HCT116 (cell line): ENCODE results near the gene HPN. TPM values are rescaled to one million over a fixed set of nuclear protein-coding genes. Genes with fewer than 3 reads are reported as not detected.

Experiments
- EGR1 ChIP-seq: IDR thresholded peaks from 2 replicates; pipeline ENCODE4 v1.6.1; 2012; ENCODE audit warnings: low read depth
- EZH2 ChIP-seq: fragments of 200-600 bp; sonication (generic); IDR thresholded peaks from 2 replicates; pipeline ENCODE4 v1.6.1; 2017; ENCODE audit warnings: antibody characterized with exemption, mixed run types
- EZH2phosphoT487 ChIP-seq: fragments of 200-600 bp; IDR thresholded peaks from 2 replicates; pipeline ENCODE4 v1.6.1; 2018; ENCODE audit warnings: antibody characterized with exemption, borderline replicate concordance
- FOSL1 ChIP-seq: IDR thresholded peaks from 2 replicates; pipeline ENCODE4 v1.6.1; 2012; ENCODE audit warnings: low read depth
- POLR2A ChIP-seq: IDR thresholded peaks from 2 replicates; pipeline ENCODE4 v1.7.0; 2011; ENCODE audit warnings: borderline replicate concordance; ENCODE audit not compliant: insufficient read depth, insufficient read length; ENCODE audit errors: extremely low read depth
- SIN3A ChIP-seq: IDR thresholded peaks from 2 replicates; pipeline ENCODE4 v1.6.1; 2012; ENCODE audit warnings: low read depth
- SP1 ChIP-seq: IDR thresholded peaks from 2 replicates; pipeline ENCODE4 v1.6.1; 2012; ENCODE audit warnings: low read depth
- SRF ChIP-seq: IDR thresholded peaks from 2 replicates; pipeline ENCODE4 v1.6.1; 2012; ENCODE audit warnings: low read depth
- TCF7L2 ChIP-seq: IDR thresholded peaks from 2 replicates; pipeline ENCODE4 v1.7.0; 2011; ENCODE audit warnings: borderline replicate concordance, inconsistent platforms; ENCODE audit not compliant: insufficient read depth, insufficient read length; ENCODE audit errors: extremely low read depth
- ZNF274 ChIP-seq: fragments of 200-500 bp; sonication (Bioruptor generic); IDR thresholded peaks from 2 replicates; pipeline ENCODE4 v1.6.1; 2014; ENCODE audit warnings: mild to moderate bottlenecking, low read depth, low read length, inconsistent platforms
- total RNA-seq: library from RNA; stranded (reverse); gene quantifications from one replicate; pipeline ENCODE4 v1.2.1, GENCODE V29; 2021; ENCODE audit not compliant: unreplicated experiment
- TF ChIP-seq, protein P1 (sequence below): IDR thresholded peaks from 2 replicates; pipeline ENCODE4 v1.6.1; 2012; ENCODE audit warnings: low read depth
- TF ChIP-seq, protein P2 (sequence below): IDR thresholded peaks from 2 replicates; pipeline ENCODE4 v1.6.1; 2012
- TF ChIP-seq, protein P3 (sequence below): IDR thresholded peaks from 2 replicates; pipeline ENCODE4 v1.6.1; 2012

The HPN gene
- total RNA-seq, 1 experiment from 2014 or later = 0.32 TPM

DNA sequence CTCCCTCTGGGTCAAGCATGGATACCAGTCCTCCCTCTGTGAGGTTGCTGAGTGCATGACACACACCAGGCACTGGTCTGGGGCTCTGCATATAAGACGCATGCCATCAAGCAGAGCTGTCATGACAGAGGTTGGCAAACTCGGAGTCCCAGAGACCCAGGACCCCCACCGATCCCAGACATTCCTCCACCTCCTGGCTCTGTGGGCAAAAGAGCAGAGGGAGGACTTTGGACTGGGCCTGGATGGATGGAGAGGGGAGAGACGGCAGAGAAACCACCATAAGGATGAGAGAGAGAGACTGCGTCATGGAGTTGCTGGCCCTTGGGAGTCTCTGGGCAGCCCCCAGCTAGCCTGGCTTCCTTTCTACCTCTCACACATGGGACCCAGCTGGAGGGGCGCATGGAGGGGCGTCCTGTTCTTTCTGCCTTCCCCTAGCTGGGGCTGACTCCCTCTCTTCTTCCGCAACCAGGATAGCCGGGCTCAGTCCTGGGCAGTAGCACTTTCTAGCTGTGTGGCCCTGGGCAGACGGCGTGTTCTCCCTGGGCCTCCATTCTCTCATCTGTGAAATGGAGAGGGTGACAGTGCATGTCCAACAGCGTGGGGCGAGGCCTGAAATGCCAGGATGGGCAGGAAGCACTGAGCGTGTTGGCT lies 1.6 kb downstream of the HPN start (continued):
- TF ChIP-seq TCF7L2 (no peak), EZH2 (no peak), POLR2A (no peak), SP1 (no peak), EGR1 (no peak), EZH2phosphoT487 (no peak), SIN3A (no peak), SRF (no peak), ZNF274 (no peak), FOSL1 (no peak)
- TF ChIP-seq, protein P1, sequence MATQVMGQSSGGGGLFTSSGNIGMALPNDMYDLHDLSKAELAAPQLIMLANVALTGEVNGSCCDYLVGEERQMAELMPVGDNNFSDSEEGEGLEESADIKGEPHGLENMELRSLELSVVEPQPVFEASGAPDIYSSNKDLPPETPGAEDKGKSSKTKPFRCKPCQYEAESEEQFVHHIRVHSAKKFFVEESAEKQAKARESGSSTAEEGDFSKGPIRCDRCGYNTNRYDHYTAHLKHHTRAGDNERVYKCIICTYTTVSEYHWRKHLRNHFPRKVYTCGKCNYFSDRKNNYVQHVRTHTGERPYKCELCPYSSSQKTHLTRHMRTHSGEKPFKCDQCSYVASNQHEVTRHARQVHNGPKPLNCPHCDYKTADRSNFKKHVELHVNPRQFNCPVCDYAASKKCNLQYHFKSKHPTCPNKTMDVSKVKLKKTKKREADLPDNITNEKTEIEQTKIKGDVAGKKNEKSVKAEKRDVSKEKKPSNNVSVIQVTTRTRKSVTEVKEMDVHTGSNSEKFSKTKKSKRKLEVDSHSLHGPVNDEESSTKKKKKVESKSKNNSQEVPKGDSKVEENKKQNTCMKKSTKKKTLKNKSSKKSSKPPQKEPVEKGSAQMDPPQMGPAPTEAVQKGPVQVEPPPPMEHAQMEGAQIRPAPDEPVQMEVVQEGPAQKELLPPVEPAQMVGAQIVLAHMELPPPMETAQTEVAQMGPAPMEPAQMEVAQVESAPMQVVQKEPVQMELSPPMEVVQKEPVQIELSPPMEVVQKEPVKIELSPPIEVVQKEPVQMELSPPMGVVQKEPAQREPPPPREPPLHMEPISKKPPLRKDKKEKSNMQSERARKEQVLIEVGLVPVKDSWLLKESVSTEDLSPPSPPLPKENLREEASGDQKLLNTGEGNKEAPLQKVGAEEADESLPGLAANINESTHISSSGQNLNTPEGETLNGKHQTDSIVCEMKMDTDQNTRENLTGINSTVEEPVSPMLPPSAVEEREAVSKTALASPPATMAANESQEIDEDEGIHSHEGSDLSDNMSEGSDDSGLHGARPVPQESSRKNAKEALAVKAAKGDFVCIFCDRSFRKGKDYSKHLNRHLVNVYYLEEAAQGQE = no peak
- TF ChIP-seq, protein P2, sequence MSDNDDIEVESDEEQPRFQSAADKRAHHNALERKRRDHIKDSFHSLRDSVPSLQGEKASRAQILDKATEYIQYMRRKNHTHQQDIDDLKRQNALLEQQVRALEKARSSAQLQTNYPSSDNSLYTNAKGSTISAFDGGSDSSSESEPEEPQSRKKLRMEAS = no peak
- TF ChIP-seq, protein P3, sequence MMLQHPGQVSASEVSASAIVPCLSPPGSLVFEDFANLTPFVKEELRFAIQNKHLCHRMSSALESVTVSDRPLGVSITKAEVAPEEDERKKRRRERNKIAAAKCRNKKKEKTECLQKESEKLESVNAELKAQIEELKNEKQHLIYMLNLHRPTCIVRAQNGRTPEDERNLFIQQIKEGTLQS = no peak
